T-helper 1 cell treated with Interleukin-12 subunit alpha and Interleukin-12 subunit beta and Interleukin-4 antibody, amounts not matched to agents 30 μg/mL and 1 μg/mL, for 36 hours (primary cell): Measurements from ENCODE around the gene CLIP4.

Experiments used
- H3K27ac Mint-ChIP-seq: one replicate; pipeline ENCODE4 v1.8.0; 2021; ENCODE audit warnings: mild to moderate bottlenecking, mixed read lengths
- H3K27me3 Mint-ChIP-seq: one replicate; pipeline ENCODE4 v1.8.0; 2021; ENCODE audit warnings: low read depth, mixed read lengths
- H3K36me3 Mint-ChIP-seq: one replicate; pipeline ENCODE4 v1.8.0; 2021; ENCODE audit warnings: low read depth, mixed read lengths
- H3K4me1 Mint-ChIP-seq: one replicate; pipeline ENCODE4 v1.8.0; 2021; ENCODE audit warnings: low read depth, mixed read lengths
- H3K4me3 Mint-ChIP-seq: one replicate; pipeline ENCODE4 v1.8.0; 2021; ENCODE audit warnings: mild to moderate bottlenecking, moderate library complexity, mixed read lengths
- H3K9me3 Mint-ChIP-seq: one replicate; pipeline ENCODE4 v1.8.0; 2021; ENCODE audit warnings: mixed read lengths

CLIP4 gene

GRCh38 chr2:29238497-29238896 lies 123.3 kb downstream of the CLIP4 start:
- H3K27ac Mint-ChIP-seq = no peak overlapping the region
- no peaks in the 10 kb centered on the region for H3K9me3 Mint-ChIP-seq
- H3K27me3 Mint-ChIP-seq = no peaks in the 10 kb centered on the region
- no peaks in the 10 kb centered on the region for H3K36me3 Mint-ChIP-seq
- no peaks in the 10 kb centered on the region for H3K4me1 Mint-ChIP-seq
- no peak overlapping the region for H3K4me3 Mint-ChIP-seq
